ENCODE data around the gene ANKRD55.

Gene ANKRD55

DNA sequence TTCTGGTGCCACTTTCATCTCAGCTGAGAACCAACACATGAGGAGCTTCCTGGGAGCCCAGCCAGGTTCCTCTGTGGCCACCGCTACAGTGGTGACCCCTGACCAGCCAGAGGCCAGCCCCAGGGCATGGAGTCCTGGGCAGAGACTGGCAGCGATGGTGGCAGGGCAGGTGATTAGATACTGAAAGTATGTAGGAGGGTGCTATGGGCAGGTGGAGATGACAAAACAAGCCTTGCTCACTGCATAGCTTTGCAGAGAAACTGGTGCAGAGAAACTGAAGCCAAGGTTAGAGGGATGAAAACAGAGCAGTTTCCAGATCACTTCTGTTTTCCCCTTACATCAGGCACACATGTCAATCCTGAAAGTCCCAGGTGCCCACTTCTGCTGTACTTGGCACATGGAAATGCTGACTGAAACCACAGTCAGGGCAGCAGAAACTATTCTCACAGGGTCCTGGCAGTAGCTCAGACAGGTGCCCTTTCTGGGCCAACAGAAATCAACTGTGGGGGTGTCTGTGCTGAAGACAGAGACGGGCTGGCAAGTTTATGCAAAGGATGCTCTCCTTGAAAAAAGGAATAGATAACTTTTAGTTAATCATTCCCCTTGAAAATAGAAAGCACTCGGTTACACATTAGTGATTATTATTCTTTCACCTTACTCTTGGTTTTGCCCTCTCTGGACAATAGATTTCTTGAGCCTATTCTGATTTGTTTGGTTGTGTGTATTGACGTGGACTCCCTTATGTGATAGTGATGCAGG, 90.3 kb downstream of the ANKRD55 start:
- Histone ChIP-seq H3K27ac (no peak overlapping the region), H3K4me3 (no peak overlapping the region)
- no peak for DNase-seq (ENCODE audit: low spot score)
- TF ChIP-seq, protein P1, sequence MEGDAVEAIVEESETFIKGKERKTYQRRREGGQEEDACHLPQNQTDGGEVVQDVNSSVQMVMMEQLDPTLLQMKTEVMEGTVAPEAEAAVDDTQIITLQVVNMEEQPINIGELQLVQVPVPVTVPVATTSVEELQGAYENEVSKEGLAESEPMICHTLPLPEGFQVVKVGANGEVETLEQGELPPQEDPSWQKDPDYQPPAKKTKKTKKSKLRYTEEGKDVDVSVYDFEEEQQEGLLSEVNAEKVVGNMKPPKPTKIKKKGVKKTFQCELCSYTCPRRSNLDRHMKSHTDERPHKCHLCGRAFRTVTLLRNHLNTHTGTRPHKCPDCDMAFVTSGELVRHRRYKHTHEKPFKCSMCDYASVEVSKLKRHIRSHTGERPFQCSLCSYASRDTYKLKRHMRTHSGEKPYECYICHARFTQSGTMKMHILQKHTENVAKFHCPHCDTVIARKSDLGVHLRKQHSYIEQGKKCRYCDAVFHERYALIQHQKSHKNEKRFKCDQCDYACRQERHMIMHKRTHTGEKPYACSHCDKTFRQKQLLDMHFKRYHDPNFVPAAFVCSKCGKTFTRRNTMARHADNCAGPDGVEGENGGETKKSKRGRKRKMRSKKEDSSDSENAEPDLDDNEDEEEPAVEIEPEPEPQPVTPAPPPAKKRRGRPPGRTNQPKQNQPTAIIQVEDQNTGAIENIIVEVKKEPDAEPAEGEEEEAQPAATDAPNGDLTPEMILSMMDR (IDR thresholded peaks at IDR 0.05) = no peak

- H3K27ac ChIP-seq = no peak overlapping the region
- TF ChIP-seq, protein P1 (IDR thresholded peaks at IDR 0.05) = no peak
- DNase-seq (ENCODE audit: low spot score) = no peak
- no peak overlapping the region for H3K4me3 ChIP-seq
Observed at GRCh38 chr5:56142233-56142613, 90.9 kb downstream of the ANKRD55 start.

DNA sequence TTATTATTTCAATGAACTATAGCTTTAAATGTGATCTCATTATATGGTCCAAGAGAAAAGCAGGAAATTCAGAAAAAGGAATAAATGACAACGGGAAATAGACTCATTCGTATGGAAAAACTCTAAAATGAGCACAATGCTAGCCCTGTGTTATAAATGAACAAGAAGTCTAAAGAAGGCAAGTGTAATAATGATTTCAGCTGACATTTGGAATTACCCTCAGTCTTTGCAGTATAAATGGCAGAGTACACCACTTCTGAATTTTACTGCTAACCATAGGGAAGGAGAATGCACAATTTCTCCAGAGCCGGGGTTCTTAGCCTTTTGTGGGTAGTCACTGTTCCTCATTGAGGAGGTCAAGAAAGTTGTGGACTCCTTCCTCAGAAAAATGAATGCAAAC, 93.1 kb downstream of the ANKRD55 start:
- DNase-seq (ENCODE audit: low spot score) = no peak
- H3K27ac ChIP-seq = no peak overlapping the region
- no peak overlapping the region for H3K4me3 ChIP-seq
- TF ChIP-seq, protein P1 (IDR thresholded peaks at IDR 0.05) = no peak

DNA sequence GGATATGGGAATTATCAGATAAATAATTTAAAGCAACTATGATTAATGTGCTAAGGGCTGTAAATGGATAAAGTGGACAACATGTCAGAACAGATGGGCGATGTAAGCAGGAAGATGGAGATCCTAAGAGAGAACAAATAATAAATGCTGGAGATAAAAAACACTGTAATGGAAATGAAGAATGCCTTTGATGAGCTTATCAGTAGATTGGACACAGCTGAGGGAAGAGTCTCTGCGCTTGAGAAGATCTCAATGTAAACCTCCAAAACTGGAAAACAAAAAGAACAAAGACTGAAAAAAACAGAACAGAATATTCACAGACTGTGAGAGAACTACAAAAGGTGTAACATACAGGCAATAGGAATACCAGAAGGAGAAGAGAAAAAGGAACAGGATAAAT, 102.5 kb downstream of the ANKRD55 start:
- no peak overlapping the region for H3K27ac ChIP-seq
- DNase-seq (ENCODE audit: low spot score) = no peak
- TF ChIP-seq, protein P1 (IDR thresholded peaks at IDR 0.05) = no peak
- no peak overlapping the region for H3K4me3 ChIP-seq

GRCh38 chr5:56129288-56129687, 103.8 kb downstream of the ANKRD55 start:
- DNase-seq (ENCODE audit: low spot score) = no peak
- H3K27ac ChIP-seq = no peak overlapping the region
- TF ChIP-seq, protein P1 (IDR thresholded peaks at IDR 0.05) = no peak

DNA sequence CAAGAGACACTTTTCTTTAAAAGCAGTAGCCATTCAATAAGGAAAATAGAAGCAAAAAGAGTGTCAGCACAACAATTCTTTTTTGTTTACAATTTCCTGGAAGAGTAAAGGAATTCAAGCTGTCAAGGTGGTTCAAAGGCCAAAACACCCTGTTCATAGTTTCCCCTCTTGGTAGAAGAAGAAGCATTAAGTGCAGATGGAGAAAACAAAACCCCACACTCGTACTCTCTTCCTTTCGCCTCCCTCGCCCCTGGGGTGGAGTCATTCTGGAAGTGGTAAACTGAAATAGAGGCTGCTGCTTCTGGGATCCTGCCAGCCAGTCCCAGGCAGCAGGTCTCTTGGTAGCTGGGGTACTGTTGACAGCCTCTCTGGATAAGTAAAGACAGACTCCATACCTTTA, 105.0 kb downstream of the ANKRD55 start:
- Histone ChIP-seq H3K27ac (no peak overlapping the region), H3K4me3 (no peak overlapping the region)
- TF ChIP-seq, protein P1 (IDR thresholded peaks at IDR 0.05) = no peak
- DNase-seq (ENCODE audit: low spot score) = no peak

More at GRCh38 chr5:56129288-56129687, 103.8 kb downstream of the ANKRD55 start:
- no peak overlapping the region for H3K4me3 ChIP-seq

DNA sequence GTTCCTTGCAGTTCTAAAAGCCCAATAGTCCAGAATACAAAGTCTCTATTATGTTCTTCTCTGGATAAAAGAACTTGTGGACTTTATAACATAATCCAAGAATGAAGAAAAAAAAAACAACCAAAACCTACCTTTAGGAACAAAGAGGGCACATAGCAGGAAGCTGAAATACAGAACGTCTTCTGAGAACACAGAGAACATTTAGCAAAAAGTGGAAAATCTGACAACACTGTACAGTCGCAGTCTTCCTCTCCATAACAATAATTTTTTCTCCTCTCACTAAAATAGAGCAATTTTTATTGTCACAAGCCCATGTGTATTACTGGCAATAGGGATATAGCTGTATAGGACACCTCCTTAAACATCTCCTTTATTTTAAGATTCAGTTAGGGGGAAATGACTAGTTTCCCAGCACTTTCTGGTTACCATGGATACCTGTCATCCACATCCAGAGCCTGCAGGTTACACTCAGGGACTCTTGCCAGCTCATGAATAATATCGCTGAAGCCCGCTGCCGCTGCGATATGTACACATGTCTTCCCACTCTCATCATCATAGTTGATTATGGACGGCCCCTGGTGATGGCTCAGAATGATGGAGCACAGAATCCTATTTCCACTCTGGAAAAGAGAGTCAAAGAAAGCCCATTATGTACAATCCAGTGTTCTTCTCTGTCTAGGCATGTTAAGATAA, 106.5 kb downstream of the ANKRD55 start:
- H3K27ac ChIP-seq = no peak overlapping the region
- H3K4me3 ChIP-seq = no peak overlapping the region
- TF ChIP-seq, protein P1 (IDR thresholded peaks at IDR 0.05) = no peak
- no peak for DNase-seq (ENCODE audit: low spot score)
